OCI-LY1 (cell line): ENCODE results near the gene FXYD6.

Experiments used
- H2AFZ ChIP-seq: fragments of 200-600 bp; sonication (generic), shearing (Covaris generic); 2 replicates; pipeline ENCODE4 v1.6.0; 2014; ENCODE audit warnings: antibody characterized with exemption, mild to moderate bottlenecking, low read length
- H3F3A ChIP-seq: fragments of 200-600 bp; sonication (generic), shearing (Covaris generic); 2 replicates; pipeline ENCODE4 v1.6.0; 2014; ENCODE audit warnings: mild to moderate bottlenecking, antibody characterized with exemption, low read length, moderate library complexity; ENCODE audit not compliant: insufficient read depth
- H3K27ac ChIP-seq: fragments of 200-600 bp; sonication (generic); 2 replicates; pipeline ENCODE4 v1.5.1; 2014; ENCODE audit warnings: low read length, mixed run types, mild to moderate bottlenecking, low read depth; ENCODE audit not compliant: poor library complexity, severe bottlenecking
- H3K27me3 ChIP-seq: fragments of 200-600 bp; sonication (generic); 2 replicates; pipeline ENCODE4 v1.6.0; 2014; ENCODE audit warnings: antibody characterized with exemption, mild to moderate bottlenecking, low read length, moderate library complexity; ENCODE audit not compliant: insufficient read depth
- H3K36me3 ChIP-seq: fragments of 200-600 bp; sonication (generic); 2 replicates; pipeline ENCODE4 v1.6.1; 2014; ENCODE audit warnings: mild to moderate bottlenecking, antibody characterized with exemption, low read length, moderate library complexity, mixed read lengths; ENCODE audit not compliant: insufficient read depth
- H3K4me1 ChIP-seq: fragments of 200-600 bp; sonication (generic); 2 replicates; pipeline ENCODE4 v1.5.1; 2014; ENCODE audit warnings: mild to moderate bottlenecking, low read length, moderate library complexity; ENCODE audit not compliant: insufficient read depth, severe bottlenecking
- H3K4me2 ChIP-seq: fragments of 200-600 bp; sonication (generic), shearing (Covaris generic); 2 replicates; pipeline ENCODE4 v1.6.1; 2014; ENCODE audit warnings: low read length
- H3K4me3 ChIP-seq: fragments of 200-600 bp; sonication (generic); 2 replicates; pipeline ENCODE4 v1.5.1; 2014; ENCODE audit warnings: low read length, low read depth, mild to moderate bottlenecking, mixed read lengths; ENCODE audit not compliant: poor library complexity, severe bottlenecking
- H3K79me2 ChIP-seq: fragments of 200-600 bp; shearing (Covaris generic); 2 replicates; pipeline ENCODE4 v1.6.1; 2016; ENCODE audit warnings: mixed run types, low read length, mixed read lengths; ENCODE audit not compliant: insufficient read depth
- H3K9ac ChIP-seq: fragments of 200-600 bp; sonication (generic), shearing (Covaris generic); 2 replicates; pipeline ENCODE4 v1.6.1; 2014; ENCODE audit warnings: mild to moderate bottlenecking, low read length, mixed read lengths
- H3K9me2 ChIP-seq: fragments of 200-600 bp; sonication (generic), shearing (Covaris generic); 2 replicates; pipeline ENCODE4 v1.6.1; 2014; ENCODE audit warnings: low read depth, mild to moderate bottlenecking, low read length, mixed read lengths
- H3K9me3 ChIP-seq: fragments of 200-600 bp; shearing (Covaris generic); 2 replicates; pipeline ENCODE4 v1.6.1; 2014; ENCODE audit warnings: low read length, mixed read lengths
- H4K20me1 ChIP-seq: fragments of 200-600 bp; sonication (generic), shearing (Covaris generic); 2 replicates; pipeline ENCODE4 v1.6.0; 2016; ENCODE audit warnings: mild to moderate bottlenecking, low read length; ENCODE audit not compliant: insufficient read depth
- EZH2 ChIP-seq: fragments of 200-600 bp; sonication (generic), shearing (Covaris generic); IDR thresholded peaks from 2 replicates; pipeline ENCODE4 v1.8.0; 2017; ENCODE audit warnings: borderline replicate concordance, mixed run types, mild to moderate bottlenecking, antibody characterized with exemption, low read length, moderate library complexity, mixed read lengths
- TF ChIP-seq, protein P1 (sequence below): fragments of 200-600 bp; sonication (generic), shearing (Covaris generic); IDR thresholded peaks from 2 replicates; pipeline ENCODE4 v1.5.1; 2017; ENCODE audit warnings: mild to moderate bottlenecking, antibody characterized with exemption, low read length, moderate library complexity, mixed read lengths

Gene FXYD6

DNA sequence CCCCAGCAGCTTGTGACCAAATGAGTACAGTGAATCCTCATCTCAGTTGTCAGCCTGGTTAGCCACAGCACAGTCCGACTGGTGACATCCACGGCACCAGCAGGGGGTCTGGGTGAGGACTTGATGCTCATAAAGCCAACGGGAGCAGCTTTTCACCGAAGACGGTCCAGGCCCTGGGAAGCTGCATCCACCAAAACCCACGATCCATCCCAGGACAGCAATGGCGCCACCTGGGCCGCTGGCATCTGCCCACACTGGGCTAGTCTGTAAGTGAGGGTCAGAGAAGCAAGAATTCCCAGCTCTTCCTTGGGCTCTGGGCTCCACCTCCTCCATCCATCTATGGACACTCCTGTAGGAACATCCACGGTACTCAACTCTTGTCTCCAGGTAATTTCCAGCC lies 25.1 kb upstream of the FXYD6 start:
- no peaks in the 10 kb centered on the region for H3K79me2 ChIP-seq
- TF ChIP-seq EZH2, result no peak
- TF ChIP-seq, protein P1, sequence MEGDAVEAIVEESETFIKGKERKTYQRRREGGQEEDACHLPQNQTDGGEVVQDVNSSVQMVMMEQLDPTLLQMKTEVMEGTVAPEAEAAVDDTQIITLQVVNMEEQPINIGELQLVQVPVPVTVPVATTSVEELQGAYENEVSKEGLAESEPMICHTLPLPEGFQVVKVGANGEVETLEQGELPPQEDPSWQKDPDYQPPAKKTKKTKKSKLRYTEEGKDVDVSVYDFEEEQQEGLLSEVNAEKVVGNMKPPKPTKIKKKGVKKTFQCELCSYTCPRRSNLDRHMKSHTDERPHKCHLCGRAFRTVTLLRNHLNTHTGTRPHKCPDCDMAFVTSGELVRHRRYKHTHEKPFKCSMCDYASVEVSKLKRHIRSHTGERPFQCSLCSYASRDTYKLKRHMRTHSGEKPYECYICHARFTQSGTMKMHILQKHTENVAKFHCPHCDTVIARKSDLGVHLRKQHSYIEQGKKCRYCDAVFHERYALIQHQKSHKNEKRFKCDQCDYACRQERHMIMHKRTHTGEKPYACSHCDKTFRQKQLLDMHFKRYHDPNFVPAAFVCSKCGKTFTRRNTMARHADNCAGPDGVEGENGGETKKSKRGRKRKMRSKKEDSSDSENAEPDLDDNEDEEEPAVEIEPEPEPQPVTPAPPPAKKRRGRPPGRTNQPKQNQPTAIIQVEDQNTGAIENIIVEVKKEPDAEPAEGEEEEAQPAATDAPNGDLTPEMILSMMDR, result no peak
- H3K27ac ChIP-seq, result no peak overlapping the region
- H4K20me1 ChIP-seq, result no peaks in the 10 kb centered on the region
- no peaks in the 10 kb centered on the region for H3K4me1 ChIP-seq
- no peaks in the 10 kb centered on the region for H3F3A ChIP-seq
- no peaks in the 10 kb centered on the region for H3K9me3 ChIP-seq
- H3K9ac ChIP-seq, result no peak overlapping the region
- no peaks in the 10 kb centered on the region for H3K36me3 ChIP-seq
- no peak overlapping the region for H3K4me2 ChIP-seq
- H2AFZ ChIP-seq, result no peak overlapping the region
- 0 out of 2 replicates have a peak, but pooled peaks cover 3% of the 10 kb centered on the region for H3K27me3 ChIP-seq
- no peak overlapping the region for H3K4me3 ChIP-seq
- H3K9me2 ChIP-seq, result no peaks in the 10 kb centered on the region

DNA sequence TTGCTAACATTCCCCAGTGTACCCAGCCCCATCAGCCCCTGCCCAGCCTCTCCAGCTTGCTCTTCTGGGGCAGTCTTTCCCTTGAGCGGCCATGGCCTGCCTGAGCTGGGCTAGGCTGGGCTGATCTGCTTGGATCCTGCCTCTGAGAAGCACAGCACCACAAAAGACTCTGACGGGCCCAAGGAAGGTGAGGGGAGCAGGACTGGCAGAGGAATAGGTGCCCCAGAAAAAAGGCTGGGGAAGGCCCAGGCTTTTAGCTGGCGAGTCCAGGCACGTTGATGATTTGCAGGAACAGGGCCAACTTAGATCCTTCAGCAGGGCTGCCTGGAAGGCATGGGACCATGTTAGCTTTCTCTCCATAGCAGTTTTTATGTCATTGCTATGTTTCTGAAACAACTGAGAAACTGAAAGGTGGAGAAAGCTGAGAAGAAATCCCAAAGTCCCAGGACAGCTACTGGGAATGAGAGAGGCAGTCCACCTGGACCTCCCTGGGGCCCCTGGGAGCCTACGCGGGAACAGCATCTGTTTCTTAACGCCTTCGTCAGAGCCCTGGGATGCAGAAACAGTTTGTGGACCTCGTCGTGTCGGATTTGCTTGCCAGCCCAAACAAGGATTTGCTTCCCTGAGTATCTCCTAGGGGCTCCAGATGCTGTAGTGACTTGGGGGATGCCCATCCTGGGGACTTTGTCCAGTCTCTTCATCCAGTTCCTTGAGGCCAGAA lies 24.4 kb upstream of the FXYD6 start:
- TF ChIP-seq EZH2, result no peak
- TF ChIP-seq, protein P1, result no peak
- Histone ChIP-seq H3K9ac (no peak overlapping the region), H3K36me3 (no peaks in the 10 kb centered on the region), H3K4me3 (no peak overlapping the region), H3K4me2 (no peak overlapping the region), H3K4me1 (no peaks in the 10 kb centered on the region), H4K20me1 (no peaks in the 10 kb centered on the region), H3K27me3 (0 out of 2 replicates have a peak, but pooled peaks cover 3% of the 10 kb centered on the region), H2AFZ (no peak overlapping the region), H3K9me3 (no peaks in the 10 kb centered on the region), H3K27ac (no peak overlapping the region), H3K79me2 (no peaks in the 10 kb centered on the region), H3F3A (no peaks in the 10 kb centered on the region), H3K9me2 (no peaks in the 10 kb centered on the region)

DNA sequence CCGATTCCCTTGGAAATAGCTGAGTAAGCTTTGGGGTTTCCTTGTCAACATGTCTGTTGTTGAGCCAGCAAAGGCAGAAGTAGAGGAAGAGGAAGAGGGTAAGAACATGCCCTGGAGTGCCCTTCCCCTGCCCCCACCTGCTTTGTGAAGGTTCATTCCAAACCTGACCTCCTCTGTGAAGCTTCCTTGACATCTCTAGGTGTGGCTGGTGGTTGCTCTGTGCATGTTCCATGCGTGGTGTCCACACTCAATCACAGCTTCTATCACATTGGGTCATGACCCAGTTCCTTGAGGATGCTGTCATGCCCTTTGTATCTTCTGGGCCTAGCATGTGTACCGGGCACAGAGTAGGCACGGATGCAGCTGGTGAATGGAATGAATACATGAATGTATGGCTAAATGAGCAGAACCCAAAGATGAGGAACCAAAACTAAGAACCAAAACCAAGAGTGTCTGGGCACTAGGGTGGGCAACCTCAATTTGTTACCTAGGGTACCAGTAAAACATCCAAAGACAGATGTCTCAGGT lies 23.7 kb upstream of the FXYD6 start:
- Histone ChIP-seq H3K36me3 (no peaks in the 10 kb centered on the region), H3K4me2 (no peak overlapping the region), H3K4me3 (no peak overlapping the region), H3F3A (no peaks in the 10 kb centered on the region), H3K27ac (no peak overlapping the region), H2AFZ (no peak overlapping the region), H3K27me3 (0 out of 2 replicates have a peak, but pooled peaks cover 3% of the 10 kb centered on the region), H3K4me1 (no peaks in the 10 kb centered on the region), H3K79me2 (no peaks in the 10 kb centered on the region), H3K9me2 (no peaks in the 10 kb centered on the region), H3K9ac (no peak overlapping the region), H4K20me1 (no peaks in the 10 kb centered on the region), H3K9me3 (0 out of 2 replicates have a peak, but pooled peaks cover 2% of the 10 kb centered on the region)
- TF ChIP-seq, protein P1, result no peak
- no peak for TF ChIP-seq EZH2
